GM23338 (cell line): Measurements from ENCODE around the gene KCNMA1. TPM values are rescaled to one million over a fixed set of nuclear protein-coding genes. Genes with fewer than 3 reads are reported as not detected.

ENCODE experiments used
- ATAC-seq: fragments of 200-7000 bp; cut with Tn5 transposase; 3 replicates; pipeline ENCODE4 v1.9.1; 2020
- DNase-seq: peaks from one replicate; pipeline ENCODE4 v3.0.0-alpha.2; 2015; ENCODE audit warnings: low spot score
- H2AFZ ChIP-seq: fragments of 200-600 bp; sonication (generic); 2 replicates; pipeline ENCODE4 v1.8.0; 2016; ENCODE audit warnings: antibody characterized with exemption, mild to moderate bottlenecking, moderate library complexity
- H3F3A ChIP-seq: fragments of 200-600 bp; sonication (generic); replicated peaks from 2 replicates; pipeline ENCODE4 v1.8.0; 2017; ENCODE audit warnings: antibody characterized with exemption, mixed run types, low read depth
- H3K27ac ChIP-seq: fragments of 200-600 bp; sonication (generic); 2 replicates; pipeline ENCODE4 v1.6.1; 2016; ENCODE audit warnings: low read depth
- H3K27me3 ChIP-seq: fragments of 200-600 bp; sonication (generic); 2 replicates; pipeline ENCODE4 v1.8.0; 2016; ENCODE audit warnings: mild to moderate bottlenecking, mixed run types, moderate library complexity; ENCODE audit not compliant: insufficient read depth
- H3K36me3 ChIP-seq: fragments of 200-600 bp; sonication (generic); 2 replicates; pipeline ENCODE4 v1.8.0; 2016; ENCODE audit warnings: mild to moderate bottlenecking; ENCODE audit not compliant: insufficient read depth
- H3K4me1 ChIP-seq: fragments of 200-600 bp; sonication (generic); 2 replicates; pipeline ENCODE4 v1.8.0; 2016; ENCODE audit warnings: mild to moderate bottlenecking, moderate library complexity; ENCODE audit not compliant: insufficient read depth
- H3K4me2 ChIP-seq: fragments of 200-600 bp; sonication (generic); 2 replicates; pipeline ENCODE4 v1.7.1; 2017; ENCODE audit warnings: mixed run types
- H3K4me3 ChIP-seq: fragments of 200-600 bp; sonication (generic); 2 replicates; pipeline ENCODE4 v1.6.1; 2016; ENCODE audit warnings: mixed run types
- H3K79me2 ChIP-seq: fragments of 200-600 bp; sonication (generic); replicated peaks from 2 replicates; pipeline ENCODE4 v1.8.0; 2017; ENCODE audit warnings: mild to moderate bottlenecking; ENCODE audit not compliant: insufficient read depth
- H3K9me2 ChIP-seq: fragments of 200-600 bp; sonication (generic); 2 replicates; pipeline ENCODE4 v1.8.0; 2017; ENCODE audit not compliant: insufficient read depth
- H4K20me1 ChIP-seq: fragments of 200-600 bp; sonication (generic); replicated peaks from 2 replicates; pipeline ENCODE4 v1.8.0; 2017; ENCODE audit warnings: mild to moderate bottlenecking; ENCODE audit not compliant: insufficient read depth
- H3K27ac Mint-ChIP-seq: 2 replicates; pipeline ENCODE4 v1.8.0; 2020; ENCODE audit warnings: inconsistent platforms, mild to moderate bottlenecking, moderate library complexity, mixed read lengths
- H3K27me3 Mint-ChIP-seq: 3 replicates; pipeline ENCODE4 v1.8.0; 2022; ENCODE audit warnings: low read depth, mild to moderate bottlenecking, moderate library complexity, mixed read lengths, inconsistent platforms; ENCODE audit not compliant: insufficient read depth, poor library complexity
- H3K36me3 Mint-ChIP-seq: 3 replicates; pipeline ENCODE4 v1.8.0; 2021; ENCODE audit warnings: low read depth, mild to moderate bottlenecking, inconsistent platforms, moderate library complexity, mixed read lengths
- H3K4me1 Mint-ChIP-seq: 3 replicates; pipeline ENCODE4 v1.8.0; 2020; ENCODE audit warnings: mild to moderate bottlenecking, inconsistent platforms, mixed read lengths
- H3K4me3 Mint-ChIP-seq: 3 replicates; pipeline ENCODE4 v1.8.0; 2021; ENCODE audit warnings: moderate library complexity, mild to moderate bottlenecking, inconsistent platforms, mixed read lengths
- H3K9me3 Mint-ChIP-seq: 3 replicates; pipeline ENCODE4 v1.8.0; 2020; ENCODE audit warnings: moderate library complexity, mild to moderate bottlenecking, inconsistent platforms, mixed read lengths
- CREB1 ChIP-seq: fragments of 250-450 bp; sonication (Bioruptor Pico); IDR thresholded peaks from 2 replicates; pipeline ENCODE4 v1.5.0; 2020; ENCODE audit warnings: low read depth, mild to moderate bottlenecking, moderate library complexity
- ETS1 ChIP-seq: IDR thresholded peaks from 2 replicates; pipeline ENCODE4 v1.6.1; 2016; ENCODE audit warnings: antibody characterized with exemption
- JUNB ChIP-seq: IDR thresholded peaks from one replicate; pipeline ENCODE4 v1.6.1; 2016; ENCODE audit warnings: antibody characterized with exemption; ENCODE audit not compliant: unreplicated experiment
- POLR2AphosphoS5 ChIP-seq: IDR thresholded peaks from 2 replicates; pipeline ENCODE4 v1.6.1; 2016; ENCODE audit warnings: antibody characterized with exemption, low read depth
- ZNF462 ChIP-seq: fragments of 250-450 bp; sonication (Bioruptor Pico); IDR thresholded peaks from 2 replicates; pipeline ENCODE4 v1.5.0; 2020; ENCODE audit warnings: mild to moderate bottlenecking, moderate library complexity
- polyA plus RNA-seq: library from polyadenylated mRNA; unstranded; fragments of >200 nt; fragmentation: Nextera tagmentation; extraction: Ambion mirVana; gene quantifications from 2 replicates; pipeline ENCODE4 v1.2.1, GENCODE V29; 2016
- total RNA-seq: library from RNA; depleted of rRNA; stranded (reverse); fragments of >200 nt; shearing (Covaris generic); gene quantifications from 2 replicates; pipeline ENCODE4 v1.2.3, GENCODE V29; 2014
- TF ChIP-seq, protein P1 (sequence below), 2 experiments: fragments of 200-600 bp in 1 of 2; sonication (generic) in 1 of 2; conservative IDR thresholded peaks; 2 replicates each; pipeline versions ENCODE4 v1.5.1 to v1.6.1; 2016 to 2017; ENCODE audit warnings: antibody characterized with exemption in 2 of 2, low read depth in 2 of 2, mild to moderate bottlenecking in 2 of 2, moderate library complexity in 1 of 2

KCNMA1 gene
- total and polyA plus RNA-seq, 2 experiments from 2014 or later, result 8.2 to 9.0 TPM

DNA sequence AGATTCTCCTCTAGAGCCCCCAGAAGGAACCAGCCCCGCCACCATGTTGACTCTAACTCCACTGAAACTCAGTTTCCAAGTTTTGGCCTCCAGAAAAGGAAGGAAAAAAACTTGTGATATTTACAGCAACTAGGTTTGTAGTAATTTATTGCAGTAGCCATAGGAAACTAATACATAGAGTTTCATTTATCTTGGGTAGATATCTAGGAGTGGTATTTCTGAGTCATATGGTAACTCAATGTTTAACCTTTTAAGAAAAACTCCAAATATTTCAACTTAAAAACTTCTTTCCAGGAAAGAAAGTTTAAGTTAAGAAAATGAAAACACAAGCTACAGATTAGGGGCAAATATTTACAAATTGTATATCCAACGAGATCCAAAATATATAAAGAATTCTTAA lies 576.7 kb downstream of the KCNMA1 start (continued):
- TF ChIP-seq ZNF462 (CRISPR knock-in tag) (no peak), ETS1 (no peak)

DNA sequence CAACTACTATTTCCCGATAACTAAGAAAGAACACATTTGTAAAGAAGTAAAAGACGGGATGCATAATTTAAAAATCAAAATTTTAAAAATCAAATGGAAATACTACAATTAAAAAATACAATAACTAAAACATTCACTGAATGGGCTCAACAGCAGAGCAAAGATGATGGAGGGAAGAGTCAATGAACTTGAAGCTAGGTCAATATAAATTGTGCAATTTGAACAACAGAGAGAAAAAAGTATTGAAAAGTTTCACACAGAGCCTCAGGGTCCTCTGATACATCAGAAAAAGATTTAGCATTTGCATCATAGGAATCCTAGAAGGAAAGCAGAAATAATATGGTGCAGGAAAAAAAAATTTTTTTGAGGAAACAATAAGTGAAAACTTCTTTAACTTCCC lies 581.0 kb downstream of the KCNMA1 start:
- H3K27me3 Mint-ChIP-seq, result peaks cover 5% of the 10 kb centered on the region
- TF ChIP-seq, protein P1, sequence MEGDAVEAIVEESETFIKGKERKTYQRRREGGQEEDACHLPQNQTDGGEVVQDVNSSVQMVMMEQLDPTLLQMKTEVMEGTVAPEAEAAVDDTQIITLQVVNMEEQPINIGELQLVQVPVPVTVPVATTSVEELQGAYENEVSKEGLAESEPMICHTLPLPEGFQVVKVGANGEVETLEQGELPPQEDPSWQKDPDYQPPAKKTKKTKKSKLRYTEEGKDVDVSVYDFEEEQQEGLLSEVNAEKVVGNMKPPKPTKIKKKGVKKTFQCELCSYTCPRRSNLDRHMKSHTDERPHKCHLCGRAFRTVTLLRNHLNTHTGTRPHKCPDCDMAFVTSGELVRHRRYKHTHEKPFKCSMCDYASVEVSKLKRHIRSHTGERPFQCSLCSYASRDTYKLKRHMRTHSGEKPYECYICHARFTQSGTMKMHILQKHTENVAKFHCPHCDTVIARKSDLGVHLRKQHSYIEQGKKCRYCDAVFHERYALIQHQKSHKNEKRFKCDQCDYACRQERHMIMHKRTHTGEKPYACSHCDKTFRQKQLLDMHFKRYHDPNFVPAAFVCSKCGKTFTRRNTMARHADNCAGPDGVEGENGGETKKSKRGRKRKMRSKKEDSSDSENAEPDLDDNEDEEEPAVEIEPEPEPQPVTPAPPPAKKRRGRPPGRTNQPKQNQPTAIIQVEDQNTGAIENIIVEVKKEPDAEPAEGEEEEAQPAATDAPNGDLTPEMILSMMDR (conservative IDR thresholded peaks at IDR 0.05; ENCODE audit: low read depth in 2 of 2), result no peak
- no peak for TF ChIP-seq JUNB
- TF ChIP-seq CREB1, result no peak
- no peak for TF ChIP-seq POLR2AphosphoS5
- no peaks in the 10 kb centered on the region; the same call in 1 of the 2 replicates for H3K4me1 ChIP-seq
- H3K4me3 ChIP-seq, result no peak overlapping the region
- no peaks in the 10 kb centered on the region for H3F3A ChIP-seq
- H3K27ac Mint-ChIP-seq, result no peak overlapping the region
- H4K20me1 ChIP-seq, result no peaks in the 10 kb centered on the region
- no peaks in the 10 kb centered on the region for H3K36me3 ChIP-seq
- H3K9me2 ChIP-seq, result peaks cover 7% of the 10 kb centered on the region
- H3K4me2 ChIP-seq, result no peak overlapping the region
- H3K4me1 Mint-ChIP-seq, result peaks cover under 1% of the 10 kb centered on the region; the same call in 1 of the 3 replicates
- H3K9me3 Mint-ChIP-seq, result peaks cover 3% of the 10 kb centered on the region; the same call in 2 of the 3 replicates
- no peak for ATAC-seq
- no peaks in the 10 kb centered on the region for H3K79me2 ChIP-seq
- no peaks in the 10 kb centered on the region for H3K27me3 ChIP-seq
- no peak overlapping the region for H2AFZ ChIP-seq
- no peaks in the 10 kb centered on the region for H3K36me3 Mint-ChIP-seq
- DNase-seq, result no peak
- H3K4me3 Mint-ChIP-seq, result no peak overlapping the region
- no peak overlapping the region for H3K27ac ChIP-seq
